T-helper 2 cell treated with Interferon-gamma antibody and Interleukin-4, amounts not matched to agents 5 μg/mL and 100 μg/mL, for 36 hours (primary cell): ENCODE measurements around the gene TMEM239.
"Not testable (repeated sequence)": the region's sequence is repeated elsewhere in the genome, so short reads cannot be mapped to it uniquely, and the experiment has no call there.

Experiments used
- DNase-seq: peaks from one replicate; pipeline ENCODE4 v3.0.0; 2021; ENCODE audit warnings: low spot score
- H3K27ac Mint-ChIP-seq: one replicate; pipeline ENCODE4 v1.8.0; 2021; ENCODE audit warnings: mild to moderate bottlenecking, mixed read lengths
- H3K27me3 Mint-ChIP-seq: one replicate; pipeline ENCODE4 v1.8.0; 2021; ENCODE audit warnings: low read depth, mixed read lengths
- H3K36me3 Mint-ChIP-seq: one replicate; pipeline ENCODE4 v1.8.0; 2021; ENCODE audit warnings: low read depth, mixed read lengths
- H3K4me1 Mint-ChIP-seq: one replicate; pipeline ENCODE4 v1.8.0; 2021; ENCODE audit warnings: low read depth, mixed read lengths
- H3K4me3 Mint-ChIP-seq: one replicate; pipeline ENCODE4 v1.8.0; 2022; ENCODE audit warnings: mild to moderate bottlenecking, moderate library complexity, mixed read lengths
- H3K9me3 Mint-ChIP-seq: one replicate; pipeline ENCODE4 v1.8.0; 2021; ENCODE audit warnings: mixed read lengths

TMEM239 gene

GRCh38 chr20:2816030-2816582 is at the start of gene TMEM239:
TSS of gene TMEM239 (plus strand) at chr20:2816364. CDS start at chr20:2816555, 191 bp downstream.
- DNase-seq = no peak
- Mint-ChIP-seq H3K4me1 (peaks cover 2% of the 10 kb centered on the region), H3K4me3 (no peak within 1 kb of the TSS), H3K27ac (no peak within 1 kb of the TSS), H3K9me3 (peaks cover 16% of the 10 kb centered on the region), H3K36me3 (no peaks in the 10 kb centered on the region), H3K27me3 (peaks cover 55% of the 10 kb centered on the region)

GRCh38 chr20:2767768-2768631 is 48.2 kb upstream of the TMEM239 start:
- peaks cover 24% of the 10 kb centered on the region for H3K27me3 Mint-ChIP-seq
- peaks cover 4% of the 10 kb centered on the region for H3K4me1 Mint-ChIP-seq
- H3K9me3 Mint-ChIP-seq = no peaks in the 10 kb centered on the region
- no peaks in the 10 kb centered on the region for H3K36me3 Mint-ChIP-seq
- no peak overlapping the region for H3K27ac Mint-ChIP-seq
- DNase-seq = no peak
- no peak overlapping the region for H3K4me3 Mint-ChIP-seq

GRCh38 chr20:2768632-2769015 is 47.5 kb upstream of the TMEM239 start:
- no peak for DNase-seq
- Mint-ChIP-seq H3K36me3 (no peaks in the 10 kb centered on the region), H3K4me1 (peaks cover 4% of the 10 kb centered on the region), H3K4me3 (no peak overlapping the region), H3K9me3 (no peaks in the 10 kb centered on the region), H3K27ac (no peak overlapping the region), H3K27me3 (peaks cover 19% of the 10 kb centered on the region)

- not testable (repeated sequence) for DNase-seq, H3K36me3 Mint-ChIP-seq, H3K9me3 Mint-ChIP-seq, H3K4me1 Mint-ChIP-seq, H3K27ac Mint-ChIP-seq, H3K4me3 Mint-ChIP-seq
- H3K27me3 Mint-ChIP-seq = peaks cover 13% of the 10 kb centered on the region
These were observed 46.1 kb upstream of the TMEM239 start for GRCh38 chr20:2770091-2770490.

- Mint-ChIP-seq H3K4me3 (no peak overlapping the region), H3K9me3 (no peaks in the 10 kb centered on the region), H3K27me3 (peaks cover 13% of the 10 kb centered on the region), H3K4me1 (peaks cover 4% of the 10 kb centered on the region), H3K36me3 (no peaks in the 10 kb centered on the region), H3K27ac (no peak overlapping the region)
- no peak for DNase-seq
These were observed 44.5 kb upstream of the TMEM239 start for GRCh38 chr20:2771631-2772080.

GRCh38 chr20:2773812-2774211 is 42.4 kb upstream of the TMEM239 start:
- H3K27me3 Mint-ChIP-seq = peaks cover 13% of the 10 kb centered on the region
- no peak overlapping the region for H3K27ac Mint-ChIP-seq
- H3K9me3 Mint-ChIP-seq = no peaks in the 10 kb centered on the region
- H3K36me3 Mint-ChIP-seq = no peaks in the 10 kb centered on the region
- no peak overlapping the region for H3K4me3 Mint-ChIP-seq
- no peak for DNase-seq
- peaks cover 4% of the 10 kb centered on the region for H3K4me1 Mint-ChIP-seq

GRCh38 chr20:2775139-2775538 is 41.0 kb upstream of the TMEM239 start:
- H3K27me3 Mint-ChIP-seq = peaks cover 16% of the 10 kb centered on the region
- H3K4me3 Mint-ChIP-seq = no peak overlapping the region
- no peak for DNase-seq
- no peaks in the 10 kb centered on the region for H3K9me3 Mint-ChIP-seq
- no peak overlapping the region for H3K27ac Mint-ChIP-seq
- H3K4me1 Mint-ChIP-seq = peaks cover 4% of the 10 kb centered on the region
- no peaks in the 10 kb centered on the region for H3K36me3 Mint-ChIP-seq

- Mint-ChIP-seq H3K4me3 (no peak overlapping the region), H3K27ac (no peak overlapping the region), H3K4me1 (no peaks in the 10 kb centered on the region)
These were observed 37.4 kb upstream of the TMEM239 start for GRCh38 chr20:2778602-2779321.

GRCh38 chr20:2780948-2781347 is 35.2 kb upstream of the TMEM239 start:
- Mint-ChIP-seq H3K9me3 (no peaks in the 10 kb centered on the region), H3K36me3 (no peaks in the 10 kb centered on the region), H3K4me3 (no peak overlapping the region), H3K27me3 (peaks cover 29% of the 10 kb centered on the region), H3K4me1 (no peaks in the 10 kb centered on the region), H3K27ac (no peak overlapping the region)
- DNase-seq = no peak

More at GRCh38 chr20:2778602-2779321, 37.4 kb upstream of the TMEM239 start:
- Mint-ChIP-seq H3K36me3 (no peaks in the 10 kb centered on the region), H3K9me3 (no peaks in the 10 kb centered on the region), H3K27me3 (peaks cover 24% of the 10 kb centered on the region)
- no peak for DNase-seq

GRCh38 chr20:2783908-2784566 is 32.1 kb upstream of the TMEM239 start:
- no peak overlapping the region for H3K4me3 Mint-ChIP-seq
- no peak overlapping the region for H3K27ac Mint-ChIP-seq
- peaks cover 32% of the 10 kb centered on the region for H3K27me3 Mint-ChIP-seq
- H3K4me1 Mint-ChIP-seq = no peaks in the 10 kb centered on the region
- H3K36me3 Mint-ChIP-seq = no peaks in the 10 kb centered on the region
- DNase-seq = no peak
- no peaks in the 10 kb centered on the region for H3K9me3 Mint-ChIP-seq

- Mint-ChIP-seq H3K36me3 (no peaks in the 10 kb centered on the region), H3K9me3 (no peaks in the 10 kb centered on the region), H3K4me3 (no peak overlapping the region), H3K4me1 (no peaks in the 10 kb centered on the region), H3K27ac (no peak overlapping the region), H3K27me3 (peaks cover 24% of the 10 kb centered on the region)
- no peak for DNase-seq
These were observed 22.7 kb upstream of the TMEM239 start for GRCh38 chr20:2793471-2793870.

GRCh38 chr20:2794202-2794748 is 21.9 kb upstream of the TMEM239 start:
- H3K4me3 Mint-ChIP-seq = no peak overlapping the region
- H3K4me1 Mint-ChIP-seq = no peaks in the 10 kb centered on the region
- DNase-seq = no peak
- H3K9me3 Mint-ChIP-seq = no peaks in the 10 kb centered on the region
- peaks cover 28% of the 10 kb centered on the region for H3K27me3 Mint-ChIP-seq
- no peak overlapping the region for H3K27ac Mint-ChIP-seq
- H3K36me3 Mint-ChIP-seq = no peaks in the 10 kb centered on the region

- H3K4me3 Mint-ChIP-seq = no peak overlapping the region
- no peak overlapping the region for H3K27ac Mint-ChIP-seq
- peaks cover 5% of the 10 kb centered on the region for H3K4me1 Mint-ChIP-seq
- no peaks in the 10 kb centered on the region for H3K9me3 Mint-ChIP-seq
- DNase-seq = no peak
- peaks cover under 1% of the 10 kb centered on the region for H3K36me3 Mint-ChIP-seq
- peaks cover 34% of the 10 kb centered on the region for H3K27me3 Mint-ChIP-seq
These were observed 21.2 kb upstream of the TMEM239 start for GRCh38 chr20:2794866-2795447.
